Mucosa of descending colon (tissue), 3 donors: ENCODE measurements around the gene LRRTM3. TPM values are rescaled to one million over a fixed set of nuclear protein-coding genes. Genes with fewer than 3 reads are reported as not detected.

Experiments
- ATAC-seq: fragments of 200-7000 bp; cut with Tn5 transposase; one replicate; pipeline ENCODE4 v1.9.1; 2020; ENCODE audit warnings: mild to moderate bottlenecking, moderate library complexity
- DNase-seq, 3 donors: peaks; one replicate each; pipeline ENCODE4 v3.0.0-alpha.2; 2020
- H3K36me3 ChIP-seq: fragments of 200-600 bp; one replicate; pipeline ENCODE4 v1.8.0; 2021; ENCODE audit warnings: low read depth, mild to moderate bottlenecking
- H3K4me1 ChIP-seq: fragments of 200-600 bp; one replicate; pipeline ENCODE4 v1.8.0; 2021; ENCODE audit warnings: low read depth, mild to moderate bottlenecking
- H3K4me3 ChIP-seq: fragments of 200-600 bp; one replicate; pipeline ENCODE4 v1.8.0; 2021; ENCODE audit warnings: mild to moderate bottlenecking
- H3K9me3 ChIP-seq: fragments of 200-600 bp; one replicate; pipeline ENCODE4 v1.8.0; 2021; ENCODE audit warnings: mild to moderate bottlenecking
- intact Hi-C, 2 donors: fragments of 100-400 bp; cut with DNase I in 1 of 2; cut with micrococcal nuclease in 1 of 2; formaldehyde crosslinking; loops; one replicate each; pipeline versions ENCODE4 v1.11.0 to v1.11.1; 2022; cut with DNase I, micrococcal nuclease
- total RNA-seq, 3 donors: library from RNA; stranded (reverse); fragmentation: NEBNext Ultra II Directional in 2 of 3; extraction: Animal tissue kit (Norgen Biotek cat#: 25700) in 2 of 3; gene quantifications; one replicate each; pipeline versions ENCODE4 v1.2.1 to v1.2.4, GENCODE V29; 2021 to 2023
- TF ChIP-seq, protein P1 (sequence below): fragments of 200-600 bp; IDR thresholded peaks from one replicate; pipeline ENCODE4 v1.8.0; 2022; ENCODE audit warnings: antibody characterized with exemption, mild to moderate bottlenecking
- donor health status: DM: no; HTN: no; CAD: no; lungs with moderate emphysema.
- donor health status: DM: no; HTN: no; CAD: no.
- donor health status: DM: no; HTN: yes; CAD: no.

The LRRTM3 gene
- total RNA-seq, 3 donors from 2014 or later: 0.09 to 0.16 TPM; not detected in 1

DNA sequence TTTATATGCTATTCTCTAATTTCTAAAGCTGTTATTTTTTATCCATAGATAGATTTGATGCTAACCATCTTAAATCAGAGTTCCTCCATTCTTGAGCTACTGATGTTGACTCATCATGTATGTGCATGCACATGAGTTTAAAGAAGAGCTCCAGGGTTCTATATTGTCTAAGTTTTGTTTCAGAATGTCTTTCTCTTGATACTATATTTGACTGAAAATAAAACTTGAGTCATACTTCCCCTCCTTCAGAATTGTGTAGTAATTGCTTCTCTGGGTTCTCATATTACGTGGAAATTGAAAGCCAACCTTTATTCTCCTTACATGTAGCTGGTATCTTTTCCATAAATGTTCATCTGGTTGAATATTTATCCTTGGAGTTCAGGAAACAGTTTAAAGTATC, 89.4 kb downstream of the LRRTM3 start:
- H3K4me3 ChIP-seq: no peak overlapping the region
- no peaks in the 10 kb centered on the region for H3K36me3 ChIP-seq
- intact Hi-C loops: no loop called here
- DNase-seq (no peak), ATAC-seq (no peak)
- TF ChIP-seq, protein P1, sequence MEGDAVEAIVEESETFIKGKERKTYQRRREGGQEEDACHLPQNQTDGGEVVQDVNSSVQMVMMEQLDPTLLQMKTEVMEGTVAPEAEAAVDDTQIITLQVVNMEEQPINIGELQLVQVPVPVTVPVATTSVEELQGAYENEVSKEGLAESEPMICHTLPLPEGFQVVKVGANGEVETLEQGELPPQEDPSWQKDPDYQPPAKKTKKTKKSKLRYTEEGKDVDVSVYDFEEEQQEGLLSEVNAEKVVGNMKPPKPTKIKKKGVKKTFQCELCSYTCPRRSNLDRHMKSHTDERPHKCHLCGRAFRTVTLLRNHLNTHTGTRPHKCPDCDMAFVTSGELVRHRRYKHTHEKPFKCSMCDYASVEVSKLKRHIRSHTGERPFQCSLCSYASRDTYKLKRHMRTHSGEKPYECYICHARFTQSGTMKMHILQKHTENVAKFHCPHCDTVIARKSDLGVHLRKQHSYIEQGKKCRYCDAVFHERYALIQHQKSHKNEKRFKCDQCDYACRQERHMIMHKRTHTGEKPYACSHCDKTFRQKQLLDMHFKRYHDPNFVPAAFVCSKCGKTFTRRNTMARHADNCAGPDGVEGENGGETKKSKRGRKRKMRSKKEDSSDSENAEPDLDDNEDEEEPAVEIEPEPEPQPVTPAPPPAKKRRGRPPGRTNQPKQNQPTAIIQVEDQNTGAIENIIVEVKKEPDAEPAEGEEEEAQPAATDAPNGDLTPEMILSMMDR: no peak
- H3K4me1 ChIP-seq: no peaks in the 10 kb centered on the region
- H3K9me3 ChIP-seq: no peaks in the 10 kb centered on the region

GRCh38 chr10:67017218-67017617, 91.4 kb downstream of the LRRTM3 start:
- DNase-seq (no peak), ATAC-seq (no peak)
- Histone ChIP-seq H3K9me3 (no peaks in the 10 kb centered on the region), H3K4me3 (no peak overlapping the region), H3K4me1 (no peaks in the 10 kb centered on the region), H3K36me3 (no peaks in the 10 kb centered on the region)
- intact Hi-C loops: no loop called here
- TF ChIP-seq, protein P1: no peak

DNA sequence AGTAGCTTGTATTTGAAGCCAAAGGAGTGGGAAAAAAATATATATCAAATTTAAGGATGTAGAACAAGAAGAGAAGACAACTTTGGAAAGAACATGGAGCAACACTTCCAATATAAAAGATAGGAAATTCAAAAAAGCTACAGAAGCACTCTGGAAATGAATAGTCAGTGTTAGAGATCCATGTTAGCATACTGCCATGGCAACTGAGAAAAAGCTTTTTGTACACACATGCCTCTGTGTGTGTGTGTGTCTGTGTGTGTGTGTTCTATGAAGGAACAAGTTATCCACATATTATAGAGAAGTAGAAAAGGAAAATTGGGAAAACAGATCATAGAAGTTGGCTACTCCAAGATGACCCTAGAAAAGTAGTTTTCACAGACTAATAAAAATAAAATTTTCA, 96.3 kb downstream of the LRRTM3 start:
- DNase-seq (no peak), ATAC-seq (no peak)
- H3K4me1 ChIP-seq: no peaks in the 10 kb centered on the region
- no peak overlapping the region for H3K4me3 ChIP-seq
- intact Hi-C loops: no loop called here
- H3K9me3 ChIP-seq: no peaks in the 10 kb centered on the region
- H3K36me3 ChIP-seq: no peaks in the 10 kb centered on the region
- TF ChIP-seq, protein P1: no peak

- DNase-seq (peak in 1 of 3 donors; percentile 22), ATAC-seq (no peak)
- Histone ChIP-seq H3K4me3 (no peak overlapping the region), H3K36me3 (no peaks in the 10 kb centered on the region), H3K9me3 (no peaks in the 10 kb centered on the region), H3K4me1 (no peaks in the 10 kb centered on the region)
- TF ChIP-seq, protein P1: no peak
- intact Hi-C loops: no loop called here
These were observed 108.0 kb downstream of the LRRTM3 start for GRCh38 chr10:67033878-67034277.

GRCh38 chr10:67036808-67037207, 111.0 kb downstream of the LRRTM3 start:
- H3K4me3 ChIP-seq: no peak overlapping the region
- DNase-seq (no peak), ATAC-seq (no peak)
- intact Hi-C loops: no loop called here
- H3K9me3 ChIP-seq: no peaks in the 10 kb centered on the region
- TF ChIP-seq, protein P1: no peak
- no peaks in the 10 kb centered on the region for H3K4me1 ChIP-seq
- H3K36me3 ChIP-seq: no peaks in the 10 kb centered on the region

- TF ChIP-seq, protein P1: no peak
- Histone ChIP-seq H3K36me3 (no peaks in the 10 kb centered on the region), H3K4me3 (no peak overlapping the region), H3K9me3 (no peaks in the 10 kb centered on the region), H3K4me1 (no peaks in the 10 kb centered on the region)
- intact Hi-C loops: no loop called here
- DNase-seq (no peak), ATAC-seq (no peak)
These were observed 117.2 kb downstream of the LRRTM3 start for GRCh38 chr10:67043041-67043440.
